Stimulated activated CD4-positive, alpha-beta T cell treated with anti-CD3 and anti-CD28 coated beads, Interleukin-1b, Interleukin-23, amount 100 ng/mL, for 4 hours (primary cell): ENCODE measurements around the gene TGFB2.

Source experiments
- DNase-seq, 2 donors: peaks; one replicate each; pipeline ENCODE4 v3.0.0-alpha.2; 2020; ENCODE audit warnings: low read depth in 2 of 2

Gene TGFB2

GRCh38 chr1:218462587-218462986, 117.5 kb downstream of the TGFB2 start:
- no peak for DNase-seq

GRCh38 chr1:218463194-218464156, 118.3 kb downstream of the TGFB2 start:
- no peak for DNase-seq

DNA sequence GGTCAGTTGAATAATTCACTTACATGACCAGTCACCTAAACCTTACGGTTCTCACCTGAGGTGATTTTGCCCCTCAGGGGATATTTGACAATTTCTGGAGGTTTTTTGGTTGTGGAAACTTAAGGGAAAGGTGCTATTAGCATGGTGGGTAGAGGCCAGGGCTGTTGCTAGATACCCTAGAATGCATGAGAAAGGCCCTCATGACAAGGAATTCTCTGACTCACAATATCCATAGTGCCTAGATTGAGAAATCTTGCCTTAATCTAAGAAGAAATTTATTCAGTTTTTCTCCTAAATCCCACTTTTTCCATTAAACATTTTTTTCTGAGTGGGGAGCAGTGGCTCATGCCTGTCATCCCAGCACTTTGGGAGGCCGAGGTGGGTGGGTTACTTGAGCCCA, 119.7 kb downstream of the TGFB2 start:
- no peak for DNase-seq

- no peak for DNase-seq
These were observed 121.3 kb downstream of the TGFB2 start for GRCh38 chr1:218466341-218467010.

- no peak for DNase-seq
These were observed 122.3 kb downstream of the TGFB2 start for GRCh38 chr1:218467101-218468072.

DNA sequence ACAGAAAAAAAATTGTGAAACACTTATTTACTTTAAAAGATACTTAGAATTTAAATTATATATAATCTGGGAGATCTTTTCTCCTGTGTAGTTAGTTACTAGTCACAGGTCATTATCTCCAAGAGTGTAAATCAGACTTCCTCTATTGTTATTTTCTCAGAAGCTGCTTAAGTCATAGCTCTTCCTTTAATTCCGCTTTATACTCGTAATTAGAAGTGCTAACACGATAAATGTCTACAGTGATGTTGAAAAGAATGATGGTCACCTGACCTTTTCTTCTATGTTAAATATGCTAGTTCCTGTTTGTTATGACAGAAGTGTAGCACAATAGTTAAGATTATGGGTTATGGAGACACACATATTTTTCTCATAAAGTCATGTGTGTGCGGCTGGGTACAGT, 123.6 kb downstream of the TGFB2 start:
- no peak for DNase-seq

- no peak for DNase-seq
These were observed 127.7 kb downstream of the TGFB2 start for GRCh38 chr1:218472885-218473284.

- DNase-seq = no peak
These were observed 128.4 kb downstream of the TGFB2 start for GRCh38 chr1:218473522-218473921.

DNA sequence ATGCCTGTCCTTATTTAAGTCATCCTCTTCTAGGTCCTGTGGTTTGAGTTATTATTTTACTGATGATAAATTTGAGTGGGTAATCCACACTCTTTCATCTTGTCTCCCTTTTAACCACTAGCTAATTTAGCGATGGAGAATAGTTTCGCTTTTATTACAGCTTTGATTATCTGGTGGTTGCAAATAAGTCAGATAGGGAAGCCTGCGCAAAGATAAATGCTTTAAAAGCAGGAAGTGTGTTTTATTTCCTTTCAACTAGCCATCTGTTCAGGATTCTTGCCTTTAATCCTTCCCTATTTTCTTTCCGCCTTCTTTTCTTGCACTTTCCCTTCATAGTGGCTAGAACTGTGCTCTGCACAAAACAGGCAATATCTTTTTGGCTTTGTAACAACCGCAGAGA, 129.0 kb downstream of the TGFB2 start:
- no peak for DNase-seq

DNA sequence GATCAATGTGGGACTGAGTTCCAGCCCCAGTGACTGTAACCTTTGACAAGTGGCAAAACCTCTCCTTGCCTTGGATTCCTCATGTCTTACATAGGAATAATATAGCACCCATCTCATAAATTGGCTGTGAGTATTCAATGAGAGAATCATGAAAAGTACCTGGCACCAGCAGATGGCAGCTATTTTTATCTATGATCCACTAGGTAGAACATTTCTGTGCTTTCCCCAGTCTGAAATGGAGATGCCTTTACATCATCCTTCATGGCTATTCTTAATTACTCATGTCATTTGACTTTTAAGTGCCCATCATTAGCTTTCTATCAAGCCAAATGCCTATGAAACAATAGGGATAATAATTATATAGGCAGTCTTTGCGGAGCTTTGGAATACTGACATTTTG, 130.1 kb downstream of the TGFB2 start:
- DNase-seq = no peak

DNA sequence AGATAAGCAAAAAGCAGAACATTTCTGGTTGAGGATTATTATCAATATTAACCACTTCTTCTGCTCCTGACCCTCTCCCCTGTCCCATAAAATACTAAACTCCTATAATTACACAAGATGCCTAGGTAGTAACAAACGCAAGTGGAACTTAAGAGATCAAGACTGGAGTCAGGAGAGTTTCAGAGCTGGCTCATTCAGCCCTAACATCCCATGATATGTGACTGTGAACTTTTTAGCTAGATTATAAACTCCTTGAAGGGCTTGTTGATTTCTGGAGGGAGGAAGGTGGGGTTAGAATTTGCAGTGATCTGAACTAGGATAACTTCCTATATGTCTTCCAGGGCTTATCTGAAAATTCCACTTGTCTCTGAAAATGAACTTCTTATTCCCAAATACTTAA, 130.6 kb downstream of the TGFB2 start:
- no peak for DNase-seq

DNA sequence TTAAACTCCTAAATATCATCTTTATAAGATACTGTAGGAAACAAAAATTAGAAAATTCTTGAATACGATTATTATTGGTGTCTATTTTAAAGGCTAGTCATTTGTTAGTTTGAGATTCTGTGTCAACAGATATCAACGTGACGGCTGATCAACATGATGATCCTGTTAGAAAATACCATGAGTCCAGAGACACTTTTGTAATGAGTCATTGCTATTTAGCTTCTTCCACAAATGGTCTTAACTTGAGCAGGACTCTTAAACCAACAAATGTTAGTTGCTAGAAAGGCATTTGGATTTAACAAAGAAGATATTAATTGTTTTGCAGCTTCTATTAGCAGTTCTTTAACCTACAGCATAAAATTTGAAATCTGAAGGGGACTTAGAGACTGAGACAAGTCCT, 131.2 kb downstream of the TGFB2 start:
- DNase-seq = no peak

DNA sequence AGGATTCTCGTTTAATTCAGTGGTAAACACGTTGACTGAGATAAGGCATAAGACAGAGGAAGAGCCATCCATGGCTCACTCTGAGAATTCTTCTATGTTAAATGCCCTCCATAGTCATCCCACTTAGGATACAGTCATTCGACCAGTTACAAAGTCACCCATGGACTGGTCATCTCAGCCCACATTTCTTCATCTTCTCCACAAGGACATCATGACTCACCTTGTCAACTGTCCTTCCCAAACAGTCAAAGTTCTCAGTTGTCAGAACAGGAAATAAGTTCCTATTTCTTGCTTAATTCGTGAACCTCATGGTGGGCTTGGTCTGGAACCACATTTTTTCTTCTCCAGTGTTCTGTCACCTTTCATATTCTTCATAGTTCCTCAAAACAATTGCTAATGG, 133.2 kb downstream of the TGFB2 start:
- DNase-seq = no peak

DNA sequence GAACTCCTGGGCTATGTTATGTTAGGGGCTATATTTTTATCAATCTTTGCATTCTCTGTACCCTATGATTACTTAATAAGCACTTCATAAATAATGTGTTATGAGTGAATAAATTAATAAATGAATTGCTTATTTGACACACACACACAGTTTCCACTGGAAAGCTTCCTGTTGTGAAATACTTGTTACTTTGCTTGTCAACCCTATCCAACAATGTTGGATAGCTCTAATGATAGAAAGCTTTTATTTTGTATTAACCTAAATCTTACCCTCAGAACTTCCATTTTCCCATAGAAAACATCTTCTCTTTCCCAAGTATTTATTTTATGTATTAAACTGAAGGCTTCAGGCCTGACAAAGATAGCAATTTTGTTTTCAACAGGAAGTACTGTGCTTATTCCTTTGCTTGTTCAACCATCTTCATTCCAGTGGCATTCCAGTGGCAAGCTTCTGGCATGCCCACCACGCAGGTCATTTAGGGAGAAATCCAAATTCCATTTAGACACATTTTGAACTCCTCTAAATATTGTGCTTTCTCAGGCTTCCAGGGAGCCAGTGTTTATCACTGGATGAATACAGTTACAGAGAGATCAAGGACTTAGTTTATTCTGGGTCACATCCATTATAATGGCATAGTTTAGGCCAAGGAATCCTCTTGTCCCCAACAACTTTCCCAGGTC, 134.4 kb downstream of the TGFB2 start:
- no peak for DNase-seq

- DNase-seq = no peak
These were observed 135.0 kb downstream of the TGFB2 start for GRCh38 chr1:218480137-218480536.

- DNase-seq = no peak
These were observed 135.5 kb downstream of the TGFB2 start for GRCh38 chr1:218480588-218481099.

- no peak for DNase-seq
These were observed 136.1 kb downstream of the TGFB2 start for GRCh38 chr1:218481116-218481775.

DNA sequence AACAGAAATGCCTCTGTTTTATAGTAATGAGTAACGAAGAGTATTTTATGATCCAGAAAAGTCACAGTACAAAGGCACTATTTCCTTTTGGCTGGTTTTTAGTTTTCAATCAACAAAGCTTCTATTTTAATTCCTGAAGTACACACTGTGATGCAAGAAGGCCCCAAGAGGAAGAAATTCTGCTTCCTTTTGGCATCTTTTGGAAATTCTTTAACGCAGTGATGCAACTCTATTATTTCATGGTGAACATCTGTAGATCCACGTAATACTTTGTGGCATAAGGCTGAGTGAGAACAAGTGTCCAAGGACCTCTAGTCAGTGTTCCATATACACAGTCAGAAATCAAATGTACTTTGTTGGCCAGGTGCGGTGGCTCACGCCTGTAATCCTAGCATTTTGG, 137.5 kb downstream of the TGFB2 start:
- no peak for DNase-seq

- DNase-seq = no peak
These were observed 140.2 kb downstream of the TGFB2 start for GRCh38 chr1:218485241-218485928.

DNA sequence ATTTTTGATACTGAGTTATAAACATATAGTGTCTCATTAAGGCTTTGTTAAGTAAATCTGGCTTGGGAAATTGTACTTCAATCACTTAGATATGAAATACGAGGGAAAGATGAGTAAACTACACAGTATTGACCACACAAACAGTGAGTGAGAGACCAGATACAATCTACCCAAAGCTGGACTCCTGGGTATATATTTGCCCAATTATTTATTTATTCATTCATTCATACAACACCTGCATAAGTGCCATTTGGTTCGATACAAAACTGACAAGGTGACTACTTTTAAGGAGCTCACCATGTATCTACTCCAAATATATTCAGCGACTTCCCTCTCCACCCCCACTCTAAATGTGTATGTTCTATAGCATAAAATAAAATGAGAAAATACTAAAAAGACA, 143.4 kb downstream of the TGFB2 start:
- no peak for DNase-seq
